Endothelial cell of umbilical vein (primary cell): ENCODE results near the gene CD83. TPM values are rescaled to one million over a fixed set of nuclear protein-coding genes. Genes with fewer than 3 reads are reported as not detected.

ENCODE experiments used
- BruUV-seq: library from RNA; stranded (reverse); fragments of 400-500 nt; replicated peaks from 2 replicates; lab custom pipeline; 2021; lab: Mats Ljungman, UMichigan
- CTCF ChIA-PET: fragments of 300-600, 350-600 bp; sonication (Branson Sonifier 250); formaldehyde crosslinking; loops from one replicate; lab custom pipeline; 2021; ENCODE audit warnings: antibody characterized with exemption, inconsistent platforms; lab: Charles Lee
- POLR2A ChIA-PET: fragments of 300-600, 350-600 bp; sonication (Branson Sonifier 250); formaldehyde crosslinking; loops from one replicate; lab custom pipeline; 2021; ENCODE audit warnings: antibody characterized with exemption, inconsistent platforms; lab: Charles Lee
- DNase-seq: peaks from one replicate; pipeline ENCODE4 v3.0.0-alpha.2; 2011; ENCODE audit warnings: low read depth, low spot score
- FAIRE-seq: peaks from 2 replicates; lab custom pipeline; 2011; peaks lifted over from hg19 to GRCh38; lab: Jason Lieb, UNC
- H2AFZ ChIP-seq: 2 replicates; pipeline ENCODE4 v1.6.0; 2012; ENCODE audit warnings: low read depth, low read length, control low read depth, inconsistent platforms
- H3K27ac ChIP-seq: 2 replicates; pipeline ENCODE4 v1.5.1; 2011; ENCODE audit warnings: low read depth, mild to moderate bottlenecking, control low read depth, low read length, moderate library complexity; ENCODE audit not compliant: insufficient read depth
- H3K27me3 ChIP-seq, 2 experiments: 2 replicates each; pipeline versions ENCODE4 v1.6.0 to v1.6.1; 2011; ENCODE audit warnings: low read length in 2 of 2, mixed read lengths in 1 of 2; ENCODE audit not compliant: control insufficient read depth in 2 of 2, insufficient read depth in 2 of 2
- H3K36me3 ChIP-seq, 2 experiments: 2 replicates in 1 of 2; 3 replicates in 1 of 2; pipeline ENCODE4 v1.5.1; 2011; ENCODE audit warnings: low read length in 2 of 2, mild to moderate bottlenecking in 1 of 2, moderate library complexity in 1 of 2; ENCODE audit not compliant: control insufficient read depth in 2 of 2, insufficient read depth in 2 of 2; ENCODE audit errors: extremely low read depth in 1 of 2
- H3K4me1 ChIP-seq: 3 replicates; pipeline ENCODE4 v1.5.1; 2011; ENCODE audit warnings: mild to moderate bottlenecking, low read length; ENCODE audit not compliant: control insufficient read depth, insufficient read depth; ENCODE audit errors: extremely low read depth
- H3K4me2 ChIP-seq: 2 replicates; pipeline ENCODE4 v1.6.1; 2011; ENCODE audit warnings: low read length, control low read depth, mixed read lengths; ENCODE audit not compliant: insufficient read depth
- H3K4me3 ChIP-seq, 3 experiments: fragments of 200-600 bp in 1 of 3; sonication (generic), shearing (Covaris generic) in 1 of 3; replicated peaks in 1 of 3; 2 replicates each; pipeline ENCODE4 v1.5.1; 2011 to 2016; ENCODE audit warnings: control low read depth in 3 of 3, low read length in 3 of 3, mild to moderate bottlenecking in 2 of 3, inconsistent platforms in 1 of 3, low read depth in 1 of 3, moderate library complexity in 1 of 3; ENCODE audit not compliant: insufficient read depth in 1 of 3
- H3K79me2 ChIP-seq: 2 replicates; pipeline ENCODE4 v1.6.0; 2012; ENCODE audit warnings: low read length, inconsistent platforms; ENCODE audit not compliant: control insufficient read depth, insufficient read depth
- H3K9ac ChIP-seq: replicated peaks from 2 replicates; pipeline ENCODE3; 2011; ENCODE audit warnings: low read length, control low read depth; ENCODE audit not compliant: insufficient read depth; ENCODE audit errors: extremely low read depth
- H3K9me1 ChIP-seq: replicated peaks from 3 replicates; pipeline ENCODE4 v1.6.0; 2011; ENCODE audit warnings: mild to moderate bottlenecking, low read length; ENCODE audit not compliant: control insufficient read depth, insufficient read depth; ENCODE audit errors: extremely low read depth
- H3K9me3 ChIP-seq: replicated peaks from 2 replicates; pipeline ENCODE4 v1.5.1; 2012; ENCODE audit warnings: low read length, inconsistent platforms; ENCODE audit not compliant: control insufficient read depth, insufficient read depth
- H4K20me1 ChIP-seq: replicated peaks from 2 replicates; pipeline ENCODE3; 2011; ENCODE audit warnings: mild to moderate bottlenecking, low read length; ENCODE audit not compliant: control insufficient read depth, insufficient read depth; ENCODE audit errors: extremely low read depth
- CTCF ChIP-seq, 2 donors: IDR thresholded peaks; 1 replicate in 1 of 2; 2 replicates in 1 of 2; pipeline ENCODE4 v1.5.1; 2011; ENCODE audit warnings: low read length in 2 of 2, mild to moderate bottlenecking in 2 of 2, moderate library complexity in 2 of 2, control low read depth in 1 of 2, inconsistent platforms in 1 of 2, low read depth in 1 of 2; ENCODE audit not compliant: insufficient read depth in 1 of 2; ENCODE audit errors: extremely low read depth in 1 of 2
- EZH2 ChIP-seq: IDR thresholded peaks from 2 replicates; pipeline ENCODE4 v1.6.1; 2012; ENCODE audit warnings: borderline replicate concordance, low read depth, mild to moderate bottlenecking, moderate library complexity, low read length, inconsistent platforms; ENCODE audit not compliant: severe bottlenecking
- FOS ChIP-seq: IDR thresholded peaks from 2 replicates; pipeline ENCODE4 v1.6.1; 2011; ENCODE audit warnings: mild to moderate bottlenecking, low read length, moderate library complexity, borderline replicate concordance; ENCODE audit not compliant: insufficient read depth
- GATA2 ChIP-seq: IDR thresholded peaks from 2 replicates; pipeline ENCODE4 v1.7.0; 2011; ENCODE audit warnings: low read depth, mild to moderate bottlenecking, moderate library complexity, mixed read lengths, low read length; ENCODE audit not compliant: insufficient read length, insufficient read depth
- JUN ChIP-seq: IDR thresholded peaks from 2 replicates; pipeline ENCODE4 v1.6.1; 2011; ENCODE audit warnings: borderline replicate concordance, low read depth; ENCODE audit not compliant: insufficient read length, insufficient read depth
- MAX ChIP-seq: IDR thresholded peaks from 2 replicates; pipeline ENCODE4 v1.6.1; 2011; ENCODE audit not compliant: insufficient read depth, insufficient read length
- MYC ChIP-seq: IDR thresholded peaks from one replicate; pipeline ENCODE4 v1.6.1; 2011; ENCODE audit warnings: mild to moderate bottlenecking, low read depth, low read length
- POLR2A ChIP-seq: IDR thresholded peaks from 2 replicates; pipeline ENCODE4 v1.6.1; 2012; ENCODE audit warnings: low read depth, mild to moderate bottlenecking, control low read depth, low read length
- POLR2AphosphoS5 ChIP-seq: IDR thresholded peaks from 2 replicates; pipeline ENCODE4 v1.6.1; 2012; ENCODE audit warnings: low read depth, mild to moderate bottlenecking, control low read depth, low read length, moderate library complexity; ENCODE audit not compliant: insufficient read depth
- dilution Hi-C: fragments of 300-500 bp; cut with MboI; formaldehyde crosslinking; loops from one replicate; pipeline ENCODE4 v1.15.0; 2019; ENCODE audit warnings: low sequenced_read_pairs; ENCODE audit not compliant: extremely low pct_ligation_motif_present
- intact Hi-C: fragments of 100-400 bp; cut with micrococcal nuclease; formaldehyde crosslinking; loops from one replicate; pipeline ENCODE4 v1.10.0; 2022
- polyA plus RNA-seq, 4 experiments: library from polyadenylated mRNA; depleted of rRNA in 3 of 4; stranded (reverse) in 3 of 4; unstranded in 1 of 4; fragments of >200 nt; gene quantifications; 2 replicates each; pipeline versions ENCODE4 v1.2.1 to v1.2.3, GENCODE V29; 2011 to 2012; ENCODE audit warnings: missing spikeins in 1 of 4
- total RNA-seq: library from RNA; stranded (reverse); gene quantifications from 2 replicates; pipeline ENCODE4 v1.2.3, GENCODE V29; 2021

Gene CD83
- total and polyA plus RNA-seq, 2 donors (not counting 3 experiments of a cell fraction or from before 2014, with no cell fraction given), result 0.40 to 0.46 TPM

DNA sequence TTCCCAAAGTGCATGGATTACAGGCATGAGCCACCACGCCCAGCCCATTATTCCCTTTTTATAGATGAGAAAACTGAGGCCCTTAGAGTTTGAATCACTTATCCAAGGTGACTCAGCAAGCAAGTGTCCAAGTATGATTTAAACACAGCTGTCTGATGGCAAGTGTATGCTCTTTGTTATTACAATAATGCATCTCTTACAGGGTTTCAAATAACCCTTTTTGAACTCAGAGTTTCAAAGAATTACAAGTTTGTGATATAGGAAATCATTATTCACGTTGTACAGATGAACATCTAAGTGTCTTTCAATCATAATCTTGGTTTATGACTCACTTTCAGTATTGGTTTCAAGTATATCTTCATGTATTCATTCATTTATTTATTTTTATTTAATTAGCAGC lies 63.0 kb downstream of the CD83 start:
- H4K20me1 ChIP-seq, result no peaks in the 10 kb centered on the region
- H3K9ac ChIP-seq, result no peak overlapping the region
- H3K4me1 ChIP-seq, result no peaks in the 10 kb centered on the region
- intact Hi-C loops (no loop called here), dilution Hi-C loops (no loop called here)
- H3K9me3 ChIP-seq, result no peaks in the 10 kb centered on the region
- no peak for DNase-seq
- H3K27me3 ChIP-seq, result no peaks in the 10 kb centered on the region
- no TSS peak for BruUV-seq
- no peak overlapping the region for H3K4me2 ChIP-seq
- POLR2A ChIA-PET, result no interaction called here
- H3K27ac ChIP-seq, result no peak overlapping the region
- TF ChIP-seq EZH2 (no peak), MYC (no peak), JUN (no peak), FOS (no peak), POLR2A (no peak), MAX (no peak), CTCF (IDR thresholded peaks at IDR 0.05; ENCODE audit: extremely low read depth in 1 of 2, insufficient read depth in 1 of 2, low read depth in 1 of 2, low read length in 2 of 2) (no peak), POLR2AphosphoS5 (no peak), GATA2 (no peak)
- H3K36me3 ChIP-seq, result no peaks in the 10 kb centered on the region
- H3K79me2 ChIP-seq, result no peaks in the 10 kb centered on the region
- CTCF ChIA-PET, result no interaction called here
- H2AFZ ChIP-seq, result no peak overlapping the region
- no peaks in the 10 kb centered on the region for H3K9me1 ChIP-seq
- no peak for FAIRE-seq
- H3K4me3 ChIP-seq, result no peak overlapping the region
